ENCODE results near the gene FKBP2. TPM values are rescaled to one million over a fixed set of nuclear protein-coding genes. Genes with fewer than 3 reads are reported as not detected.

The FKBP2 gene
- total RNA-seq, 4 donors from 2014 or later: 45.5 to 78.3 (median 58.4) TPM

DNA sequence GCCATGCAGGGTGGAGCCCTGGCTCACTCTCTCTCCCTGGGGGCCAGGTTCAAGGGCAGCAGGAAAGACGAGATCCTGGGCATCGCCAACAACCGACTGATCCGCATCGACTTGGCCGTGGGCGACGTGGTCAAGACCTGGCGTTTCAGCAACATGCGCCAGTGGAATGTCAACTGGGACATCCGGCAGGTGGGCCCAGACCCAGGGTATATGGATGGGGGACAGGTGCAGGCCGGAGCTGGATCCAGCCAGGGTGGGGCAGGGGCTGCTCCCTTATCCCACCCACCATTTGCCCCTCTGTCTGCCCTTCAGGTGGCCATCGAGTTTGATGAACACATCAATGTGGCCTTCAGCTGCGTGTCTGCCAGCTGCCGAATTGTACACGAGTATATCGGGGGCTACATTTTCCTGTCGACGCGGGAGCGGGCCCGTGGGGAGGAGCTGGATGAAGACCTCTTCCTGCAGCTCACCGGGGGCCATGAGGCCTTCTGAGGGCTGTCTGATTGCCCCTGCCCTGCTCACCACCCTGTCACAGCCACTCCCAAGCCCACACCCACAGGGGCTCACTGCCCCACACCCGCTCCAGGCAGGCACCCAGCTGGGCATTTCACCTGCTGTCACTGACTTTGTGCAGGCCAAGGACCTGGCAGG, 17.8 kb upstream of the FKBP2 start:
- Histone ChIP-seq H3K27me3 (no peaks in the 10 kb centered on the region), H3K4me1 (peaks cover 0 to 35% (median 20%) of the 10 kb centered on the region in 3 donors), H3K9me3 (no peaks in the 10 kb centered on the region), H3K36me3 (peaks cover 0 to 28% of the 10 kb centered on the region in 2 donors), H3K27ac (no peak overlapping the region), H3K4me3 (no peak overlapping the region)
- 83% methylated on average over 5 of the region's 24 CpGs; no CpG with 5 or more reads in 1 of the 2 donors for WGBS, 2 donors (ENCODE audit: low coverage in 1 of 2)
- TF ChIP-seq CTCF (IDR thresholded peaks at IDR 0.05): no peak
- ATAC-seq: no peak

DNA sequence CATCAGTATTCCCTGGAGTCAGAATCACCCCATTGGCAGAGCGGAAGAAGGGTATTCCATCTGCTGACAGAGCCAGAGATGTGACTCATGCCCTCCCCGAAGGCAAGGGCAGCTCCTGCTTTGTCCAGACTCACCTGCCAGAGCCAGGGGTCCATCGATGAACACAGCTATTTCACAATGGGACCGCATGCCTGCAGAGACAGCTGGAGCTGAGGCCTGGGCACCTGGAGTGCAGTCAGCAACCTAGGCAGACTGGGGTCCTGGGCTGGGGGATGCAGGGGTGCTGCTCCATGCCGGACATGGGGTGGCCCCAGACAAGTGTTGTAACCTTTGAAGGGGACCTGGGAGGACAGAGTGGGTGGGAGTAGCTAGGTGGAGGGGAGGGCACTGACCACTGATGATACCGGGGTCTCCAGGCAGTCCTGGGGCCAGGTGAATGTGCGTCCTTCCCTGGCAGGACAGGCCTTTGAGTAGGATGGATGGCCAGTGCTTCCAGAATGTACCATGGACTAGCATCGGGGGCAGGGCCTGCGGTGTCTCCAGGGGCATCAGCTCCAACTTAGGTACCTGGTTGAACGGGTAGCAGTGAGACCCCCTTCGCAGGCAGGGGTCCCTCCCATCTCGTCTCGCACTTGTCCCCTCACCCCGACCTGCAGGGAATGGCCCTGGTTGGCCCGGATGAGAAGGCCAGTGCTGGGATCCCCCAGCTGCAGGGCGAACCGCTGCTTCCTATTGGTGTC, 16.6 kb upstream of the FKBP2 start:
- Histone ChIP-seq H3K4me3 (no peak overlapping the region), H3K36me3 (peaks cover 0 to 28% of the 10 kb centered on the region in 2 donors), H3K27me3 (no peaks in the 10 kb centered on the region), H3K4me1 (peaks cover 0 to 47% (median 23%) of the 10 kb centered on the region in 3 donors), H3K9me3 (no peaks in the 10 kb centered on the region), H3K27ac (peak overlapping the region in 1 of 4 donors; percentile 94)
- TF ChIP-seq POLR2AphosphoS5 (IDR thresholded peaks at IDR 0.05): no peak
- no peak for TF ChIP-seq CTCF (IDR thresholded peaks at IDR 0.05)
- TF ChIP-seq EP300 (IDR thresholded peaks at IDR 0.05): no peak
- no peak for TF ChIP-seq POLR2A (IDR thresholded peaks at IDR 0.05)
- no peak for ATAC-seq
- 100% methylated on average over 1 of the region's 17 CpGs; no CpG with 5 or more reads in 1 of the 2 donors for WGBS, 2 donors (ENCODE audit: low coverage in 1 of 2)

- Histone ChIP-seq H3K9me3 (no peaks in the 10 kb centered on the region), H3K27ac (peak overlapping the region in 3 of 4 donors; percentile 87 to 94 (median 88)), H3K4me3 (peak overlapping the region; percentile 66 to 88), H3K36me3 (peaks cover 0 to 22% of the 10 kb centered on the region in 2 donors), H3K4me1 (peaks cover 0 to 54% (median 30%) of the 10 kb centered on the region in 3 donors), H3K27me3 (no peaks in the 10 kb centered on the region)
- ATAC-seq: no peak
- TF ChIP-seq EP300 (IDR thresholded peaks at IDR 0.05) (no peak), CTCF (IDR thresholded peaks at IDR 0.05) (no peak), POLR2AphosphoS5 (IDR thresholded peaks at IDR 0.05) (no peak), POLR2A (IDR thresholded peaks at IDR 0.05) (no peak)
- WGBS, 2 donors (ENCODE audit: low coverage in 1 of 2): 93 to 96% methylated on average over 3 to 4 of the region's 22 CpGs
These were observed 15.8 kb upstream of the FKBP2 start for GRCh38 chr11:64224891-64225607.

DNA sequence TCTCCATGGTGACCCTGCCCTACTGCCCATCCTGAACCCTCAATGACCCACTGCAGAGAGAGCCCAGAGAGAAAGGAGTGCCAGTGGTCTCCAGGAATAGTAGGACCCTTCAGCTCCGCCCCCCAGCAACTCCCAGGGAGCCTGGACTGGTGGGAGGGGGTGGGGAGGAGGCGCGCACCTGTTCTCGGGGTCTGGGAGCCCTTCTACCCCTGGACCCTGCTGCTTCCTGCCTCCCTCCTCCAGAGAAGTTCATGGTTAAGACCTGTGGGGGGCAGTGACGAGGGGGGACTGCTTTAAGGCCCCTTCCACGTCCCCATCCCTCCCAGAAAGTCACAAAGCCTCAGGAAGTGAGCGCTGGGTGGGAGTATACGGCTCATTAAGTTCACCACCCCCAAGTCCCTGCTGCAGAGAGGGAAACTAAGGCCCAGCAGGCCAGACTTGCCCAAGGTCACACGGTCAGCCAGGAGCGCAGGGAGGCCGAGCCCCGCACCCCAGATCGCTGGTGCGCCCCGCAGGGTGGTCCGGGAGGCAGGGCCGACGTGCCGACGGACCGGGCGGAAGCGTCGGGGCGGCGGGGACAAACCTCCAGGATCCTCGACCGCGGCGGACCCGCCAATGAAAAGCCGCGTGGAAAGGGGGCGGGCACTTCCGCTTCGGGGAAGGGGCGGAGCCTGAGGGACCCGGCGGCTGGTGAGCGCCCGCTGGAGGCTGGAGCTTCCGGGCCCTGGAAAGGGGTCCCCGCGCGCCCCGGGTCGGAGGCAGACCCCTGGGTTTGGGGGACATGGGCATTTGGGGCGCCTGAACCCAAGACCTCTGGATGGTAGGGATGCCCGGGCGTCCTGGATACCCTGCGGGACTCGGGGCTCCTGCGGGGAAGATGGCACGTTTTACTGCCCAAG, 15.0 kb upstream of the FKBP2 start, which contains the start of the genes NUDT22 and TRPT1:
Gene NUDT22 (plus strand): TSS at position 667 of the 899 bp plus-strand sequence. CDS start 379 bp downstream, outside the sequence.
Gene TRPT1 (minus strand): TSS at position 579 of the 899 bp plus-strand sequence. CDS start 326 bp downstream, at position 253.
- peak within 1 kb of the TSS; percentile 66 to 88 for H3K4me3 ChIP-seq
- H3K27ac ChIP-seq: peak within 1 kb of the TSS; percentile 83 to 94 (median 88)
- no peaks in the 10 kb centered on the region for H3K27me3 ChIP-seq
- H3K4me1 ChIP-seq: peaks cover 0 to 59% (median 30%) of the 10 kb centered on the region in 3 donors
- no peaks in the 10 kb centered on the region for H3K9me3 ChIP-seq
- WGBS, 2 donors (ENCODE audit: low coverage in 1 of 2): 4% methylated on average over 5 of the region's 54 CpGs; no CpG with 5 or more reads in 1 of the 2 donors
- peaks cover 0 to 15% of the 10 kb centered on the region in 2 donors for H3K36me3 ChIP-seq
- TF ChIP-seq POLR2A (IDR thresholded peaks at IDR 0.05) (peak; percentile 88 to 92), EP300 (IDR thresholded peaks at IDR 0.05) (no peak), POLR2AphosphoS5 (IDR thresholded peaks at IDR 0.05) (peak; percentile 89), CTCF (IDR thresholded peaks at IDR 0.05) (peak in 2 of 4 experiments; percentile 20 to 56)
- peak; percentile 88 for ATAC-seq
